HepG2 (cell line): ENCODE results near the gene NAIF1. TPM values are rescaled to one million over a fixed set of nuclear protein-coding genes. Genes with fewer than 3 reads are reported as not detected.

Experiments used
- ATAC-seq: fragments of 200-7000 bp; cut with Tn5 transposase; 3 replicates; pipeline ENCODE4 v1.9.1; 2020; ENCODE audit warnings: mild to moderate bottlenecking, moderate library complexity
- BruUV-seq: library from RNA; stranded (reverse); fragments of 400-500 nt; replicated peaks from 2 replicates; lab custom pipeline; 2021; lab: Mats Ljungman, UMichigan
- CTCF ChIA-PET: fragments of 300-600 bp; formaldehyde crosslinking; extraction: SDS; loops from one replicate; lab custom pipeline; 2021; ENCODE audit warnings: low total read pairs, inconsistent platforms, low intra/inter-chr PET ratio; lab: Yijun Ruan, JAX
- POLR2A ChIA-PET: fragments of 350-600 bp; sonication (Branson Sonifier 250); formaldehyde crosslinking; loops from one replicate; lab custom pipeline; 2020; ENCODE audit warnings: antibody characterized with exemption, inconsistent platforms; lab: Yijun Ruan, JAX
- DNase-seq: peaks from one replicate; pipeline ENCODE4 v3.0.0-alpha.2; 2015; ENCODE audit warnings: low spot score
- FAIRE-seq: peaks from 3 replicates; lab custom pipeline; 2011; peaks lifted over from hg19 to GRCh38; lab: Jason Lieb, UNC
- H2AFZ ChIP-seq: one replicate; pipeline ENCODE4 v1.6.1; 2011; ENCODE audit warnings: low read length, inconsistent platforms
- H3K27ac ChIP-seq: fragments of 300-600 bp; 3 replicates; pipeline ENCODE4 v1.8.0; 2011; ENCODE audit warnings: mixed run types, mild to moderate bottlenecking, mixed read lengths, low read length, inconsistent platforms; ENCODE audit not compliant: insufficient read depth; ENCODE audit errors: extremely low read length
- H3K27me3 ChIP-seq, 2 experiments: fragments of 200-600 bp in 1 of 2; 2 replicates in 1 of 2; 3 replicates in 1 of 2; pipeline versions ENCODE4 v1.6.0 to v1.8.0; 2011; ENCODE audit warnings: low read length in 2 of 2, mild to moderate bottlenecking in 2 of 2, moderate library complexity in 2 of 2, inconsistent platforms in 1 of 2; ENCODE audit not compliant: insufficient read depth in 2 of 2, control insufficient read depth in 1 of 2
- H3K36me3 ChIP-seq, 2 experiments: fragments of 200-600 bp in 1 of 2; replicated peaks in 1 of 2; 2 replicates in 1 of 2; 3 replicates in 1 of 2; pipeline versions ENCODE4 v1.5.1 to v1.8.0; 2011; ENCODE audit warnings: low read length in 2 of 2, inconsistent platforms in 1 of 2; ENCODE audit not compliant: insufficient read depth in 2 of 2, control insufficient read depth in 1 of 2
- H3K4me1 ChIP-seq: 2 replicates; pipeline ENCODE4 v1.5.1; 2012; ENCODE audit warnings: low read length, inconsistent platforms; ENCODE audit not compliant: insufficient read depth
- H3K4me2 ChIP-seq: 2 replicates; pipeline ENCODE4 v1.6.0; 2011; ENCODE audit warnings: low read depth, low read length, inconsistent platforms
- H3K4me3 ChIP-seq, 3 experiments: fragments of 200-600 bp in 1 of 3; sonication (generic), shearing (Covaris generic) in 1 of 3; replicated peaks in 1 of 3; 2 replicates each; pipeline ENCODE4 v1.5.1; 2011 to 2016; ENCODE audit warnings: low read length in 3 of 3, inconsistent platforms in 2 of 3, low read depth in 2 of 3, mild to moderate bottlenecking in 2 of 3, control low read depth in 1 of 3, mixed read lengths in 1 of 3; ENCODE audit not compliant: insufficient read depth in 1 of 3
- H3K79me2 ChIP-seq: one replicate; pipeline ENCODE4 v1.6.1; 2011; ENCODE audit warnings: low read length, inconsistent platforms; ENCODE audit not compliant: insufficient read depth
- H3K9ac ChIP-seq: 2 replicates; pipeline ENCODE4 v1.6.0; 2011; ENCODE audit warnings: mild to moderate bottlenecking, low read depth, low read length, inconsistent platforms; ENCODE audit not compliant: insufficient read depth
- H3K9me3 ChIP-seq: 2 replicates; pipeline ENCODE4 v1.5.1; 2012; ENCODE audit warnings: mild to moderate bottlenecking, low read length
- H4K20me1 ChIP-seq: 2 replicates; pipeline ENCODE4 v1.6.0; 2011; ENCODE audit warnings: inconsistent platforms, mild to moderate bottlenecking, low read length, moderate library complexity; ENCODE audit not compliant: insufficient read depth
- ELF1 ChIP-seq: sonication (generic); formaldehyde crosslinking; IDR thresholded peaks from 2 replicates; pipeline ENCODE4 v1.4.0; 2020; ENCODE audit warnings: missing genetic modification reagents
- ELF3 ChIP-seq: IDR thresholded peaks from 2 replicates; pipeline ENCODE4 v1.6.1; 2016; ENCODE audit warnings: missing genetic modification reagents, missing compliant biosample characterization
- HMGA1 ChIP-seq: sonication (generic); formaldehyde crosslinking; conservative IDR thresholded peaks from 2 replicates; pipeline ENCODE4 v1.4.0; 2020; ENCODE audit warnings: missing genetic modification reagents
- MTERF4 ChIP-seq: sonication (generic); formaldehyde crosslinking; IDR thresholded peaks from 2 replicates; pipeline ENCODE4 v1.8.0; 2023; ENCODE audit warnings: mild to moderate bottlenecking, missing genetic modification reagents
- PRDM10 ChIP-seq: sonication (generic); formaldehyde crosslinking; IDR thresholded peaks from 2 replicates; pipeline ENCODE4 v1.4.0; 2020; ENCODE audit warnings: low read depth, missing genetic modification reagents
- REST ChIP-seq, 2 experiments: IDR thresholded peaks; 2 replicates each; pipeline ENCODE4 v1.6.1; 2011 to 2012; ENCODE audit warnings: low read length in 2 of 2, borderline replicate concordance in 1 of 2, low read depth in 1 of 2, mild to moderate bottlenecking in 1 of 2, moderate library complexity in 1 of 2
- SNAI1 ChIP-seq: sonication (generic); formaldehyde crosslinking; IDR thresholded peaks from 2 replicates; pipeline ENCODE4 v1.5.0; 2020; ENCODE audit warnings: mild to moderate bottlenecking, missing genetic modification reagents, borderline replicate concordance
- ZBTB43 ChIP-seq: sonication (generic); formaldehyde crosslinking; conservative IDR thresholded peaks from 2 replicates; pipeline ENCODE4 v1.4.0; 2020; ENCODE audit warnings: missing genetic modification reagents
- ZNF180 ChIP-seq: sonication (generic); formaldehyde crosslinking; IDR thresholded peaks from 2 replicates; pipeline ENCODE4 v1.4.0; 2020; ENCODE audit warnings: low read depth, missing genetic modification reagents, borderline replicate concordance
- ZNF274 ChIP-seq: sonication (generic); formaldehyde crosslinking; IDR thresholded peaks from 2 replicates; pipeline ENCODE4 v1.5.1; 2020; ENCODE audit warnings: mild to moderate bottlenecking, missing genetic modification reagents
- ZNF549 ChIP-seq: sonication (generic); formaldehyde crosslinking; IDR thresholded peaks from 2 replicates; pipeline ENCODE4 v1.5.0; 2020; ENCODE audit warnings: missing genetic modification reagents
- WGBS: methylation state at CpG from one replicate; pipeline ENCODE4 v1.1.6; 2017; ENCODE audit warnings: low lambda C conversion rate; 5-methylcytosine and 5-hydroxymethylcytosine counted together
- in situ Hi-C: cut with HindIII; loops from 2 replicates; pipeline ENCODE4 v1.10.0; 2017; ENCODE audit warnings: low pct_unique_long_range_greater_than_20kb; ENCODE audit not compliant: extremely low pct_ligation_motif_present
- intact Hi-C: fragments of 100-400 bp; cut with micrococcal nuclease; formaldehyde crosslinking; loops from one replicate; pipeline ENCODE4 v1.10.0; 2022; ENCODE audit not compliant: unreplicated experiment
- polyA plus RNA-seq, 8 experiments: library from polyadenylated mRNA; depleted of rRNA in 3 of 8; stranded (reverse) in 7 of 8; unstranded in 1 of 8; fragments of >200 nt; fragmentation: Illumina TruSeq in 4 of 8; extraction: Trizol in 4 of 8; gene quantifications; 2 replicates each; pipeline versions ENCODE4 v1.2.1 to v1.2.3, GENCODE V29; 2011 to 2016; ENCODE audit warnings: low read depth in 4 of 8, missing spikeins in 1 of 8, mixed read lengths in 1 of 8; ENCODE audit not compliant: insufficient read depth in 1 of 8
- total RNA-seq, 5 experiments: library from RNA; depleted of rRNA; stranded (reverse); fragments of >200 nt; fragmentation: Illumina TruSeq; extraction: Trizol; gene quantifications; 2 replicates each; pipeline ENCODE4 v1.2.3, GENCODE V29; 2016; ENCODE audit warnings: low read depth in 1 of 5

Gene NAIF1
- total and polyA plus RNA-seq, 2 of the 13 experiments (the other 11 are each of a cell fraction or from before 2014, with no cell fraction given): 6.0 to 6.9 TPM

GRCh38 chr9:128099231-128099931, 32.3 kb upstream of the NAIF1 start:
- ATAC-seq: no peak
- Histone ChIP-seq H3K4me3 (peak overlapping the region; percentile 72 to 89 (median 76)), H3K27ac (peak overlapping the region; percentile 92), H3K4me1 (peaks cover 86% of the 10 kb centered on the region), H4K20me1 (peaks cover 17% of the 10 kb centered on the region; the same call in 1 of the 2 replicates), H2AFZ (no peak overlapping the region), H3K4me2 (peak overlapping the region; percentile 98), H3K9ac (peak overlapping the region; percentile 87), H3K79me2 (peaks cover 31% of the 10 kb centered on the region), H3K36me3 (peaks cover 5 to 22% of the 10 kb centered on the region in 2 experiments), H3K9me3 (no peaks in the 10 kb centered on the region), H3K27me3 (no peaks in the 10 kb centered on the region; a peak in 1 of 5 replicates)
- no TSS peak for BruUV-seq
- in situ Hi-C loops (no loop called here), intact Hi-C loops (no loop called here)
- WGBS: 42% methylated on average over 8 of the region's 16 CpGs
- ChIA-PET POLR2A (interaction anchor here (0.5 to 3.3 kb wide), 6 partner anchors 12 to 42 kb away, joined by 3 to 22 read pairs (median 10); partner anchors contain the start of genes NAIF1, PTGES2 and SLC25A25), CTCF (interaction anchor here (1.6 kb wide), 1 partner anchor 18 kb away, joined by 4 read pairs; no protein-coding TSS in a partner anchor)
- no peak for FAIRE-seq
- no peak for DNase-seq
- TF ChIP-seq REST (IDR thresholded peaks at IDR 0.05; ENCODE audit: borderline replicate concordance in 1 of 2, low read depth in 1 of 2, low read length in 2 of 2) (no peak), ELF3 (CRISPR knock-in tag) (no peak), MTERF4 (CRISPR knock-in tag) (0 out of 2 replicates have a peak, but pooled peaks have one; percentile 21), ZBTB43 (CRISPR knock-in tag) (no peak), ZNF274 (CRISPR knock-in tag) (no peak), HMGA1 (no peak), SNAI1 (CRISPR knock-in tag) (no peak), ELF1 (no peak), ZNF180 (no peak), ZNF549 (no peak), PRDM10 (no peak)
